Measurements from ENCODE around the gene ENOX2.

DNA sequence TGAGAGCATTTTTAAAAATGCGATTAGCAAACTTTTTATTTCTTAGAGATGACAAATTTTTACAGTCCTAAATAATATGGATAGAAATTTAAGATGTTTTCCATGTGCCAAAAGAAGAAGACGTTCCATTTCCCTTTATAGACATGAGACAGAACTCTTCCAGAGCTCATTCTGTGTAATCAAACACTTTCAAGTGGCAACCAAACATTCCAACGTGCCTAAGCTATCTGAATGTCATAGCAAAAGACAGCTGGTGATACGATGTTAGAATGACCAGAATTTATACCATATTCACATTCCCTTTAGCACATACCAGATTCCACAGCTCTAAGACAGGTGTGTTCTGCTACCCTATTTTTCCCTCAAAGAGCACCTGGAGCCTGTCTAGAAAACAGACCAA is 133.2 kb downstream of the ENOX2 start:
- TF ChIP-seq POLR2A (IDR thresholded peaks at IDR 0.05): no peak
- TF ChIP-seq, protein P1, sequence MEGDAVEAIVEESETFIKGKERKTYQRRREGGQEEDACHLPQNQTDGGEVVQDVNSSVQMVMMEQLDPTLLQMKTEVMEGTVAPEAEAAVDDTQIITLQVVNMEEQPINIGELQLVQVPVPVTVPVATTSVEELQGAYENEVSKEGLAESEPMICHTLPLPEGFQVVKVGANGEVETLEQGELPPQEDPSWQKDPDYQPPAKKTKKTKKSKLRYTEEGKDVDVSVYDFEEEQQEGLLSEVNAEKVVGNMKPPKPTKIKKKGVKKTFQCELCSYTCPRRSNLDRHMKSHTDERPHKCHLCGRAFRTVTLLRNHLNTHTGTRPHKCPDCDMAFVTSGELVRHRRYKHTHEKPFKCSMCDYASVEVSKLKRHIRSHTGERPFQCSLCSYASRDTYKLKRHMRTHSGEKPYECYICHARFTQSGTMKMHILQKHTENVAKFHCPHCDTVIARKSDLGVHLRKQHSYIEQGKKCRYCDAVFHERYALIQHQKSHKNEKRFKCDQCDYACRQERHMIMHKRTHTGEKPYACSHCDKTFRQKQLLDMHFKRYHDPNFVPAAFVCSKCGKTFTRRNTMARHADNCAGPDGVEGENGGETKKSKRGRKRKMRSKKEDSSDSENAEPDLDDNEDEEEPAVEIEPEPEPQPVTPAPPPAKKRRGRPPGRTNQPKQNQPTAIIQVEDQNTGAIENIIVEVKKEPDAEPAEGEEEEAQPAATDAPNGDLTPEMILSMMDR (IDR thresholded peaks at IDR 0.05): no peak
- no peak for TF ChIP-seq POLR2AphosphoS5 (IDR thresholded peaks at IDR 0.05)
- no peak for TF ChIP-seq EP300 (IDR thresholded peaks at IDR 0.05)

Data from gastroesophageal sphincter (tissue), 3 donors.